GM12878 (cell line): ENCODE results near the gene SKIL. TPM values are rescaled to one million over a fixed set of nuclear protein-coding genes. Genes with fewer than 3 reads are reported as not detected.
A peak's percentile ranks its signal among the peaks of the same experiment; 100 is the strongest.
"Not testable (repeated sequence)": the region's sequence is repeated elsewhere in the genome, so short reads cannot be mapped to it uniquely, and the experiment has no call there.

Experiments used
- ATAC-seq: fragments of 200-7000 bp; cut with Tn5 transposase; 3 replicates; pipeline ENCODE4 v1.9.1; 2020; ENCODE audit warnings: mild to moderate bottlenecking, moderate library complexity
- BruUV-seq: library from RNA; stranded (reverse); fragments of 400-500 nt; replicated peaks from 2 replicates; lab custom pipeline; 2021; lab: Mats Ljungman, UMichigan
- CTCF ChIA-PET: fragments of 300-600 bp; sonication (Branson Sonifier 250); formaldehyde crosslinking; extraction: SDS; loops from one replicate; lab custom pipeline; 2021; ENCODE audit warnings: inconsistent platforms; lab: Yijun Ruan, JAX
- POLR2A ChIA-PET: fragments of 350-600 bp; formaldehyde crosslinking; extraction: SDS; loops from one replicate; lab custom pipeline; 2021; ENCODE audit warnings: inconsistent platforms; lab: Charles Lee
- RAD21 ChIA-PET: fragments of 300-600 bp; sonication (Branson Sonifier 250); formaldehyde crosslinking; loops from one replicate; lab custom pipeline; 2023; ENCODE audit warnings: antibody characterized with exemption; ENCODE audit not compliant: unreplicated experiment; lab: Charles Lee
- SMC1A ChIA-PET: fragments of 300-600 bp; sonication (Branson Sonifier 250); formaldehyde crosslinking; loops from one replicate; lab custom pipeline; 2023; ENCODE audit not compliant: unreplicated experiment, uncharacterized antibody; lab: Charles Lee
- DNase-seq: peaks from one replicate; pipeline ENCODE4 v3.0.0-alpha.2; 2011; ENCODE audit warnings: low read depth, low spot score
- FAIRE-seq: peaks from 3 replicates; lab custom pipeline; 2011; peaks lifted over from hg19 to GRCh38; lab: Jason Lieb, UNC
- H2AFZ ChIP-seq: 2 replicates; pipeline ENCODE4 v1.6.0; 2011; ENCODE audit warnings: low read depth, low read length, control low read depth; ENCODE audit not compliant: control insufficient read depth
- H3K27ac ChIP-seq: 2 replicates; pipeline ENCODE4 v1.5.1; 2011; ENCODE audit warnings: control low read depth; ENCODE audit not compliant: control insufficient read depth, insufficient read depth
- H3K27me3 ChIP-seq, 2 experiments: replicated peaks in 1 of 2; 2 replicates each; pipeline versions ENCODE4 v1.6.0 to v1.6.1; 2011; ENCODE audit warnings: low read length in 1 of 2; ENCODE audit not compliant: control insufficient read depth in 2 of 2, insufficient read depth in 2 of 2
- H3K36me3 ChIP-seq, 2 experiments: 2 replicates each; pipeline ENCODE4 v1.5.1; 2011; ENCODE audit warnings: low read length in 1 of 2; ENCODE audit not compliant: control insufficient read depth in 2 of 2, insufficient read depth in 2 of 2
- H3K4me1 ChIP-seq: 2 replicates; pipeline ENCODE4 v1.6.1; 2011; ENCODE audit warnings: mild to moderate bottlenecking, low read length, moderate library complexity, mixed read lengths; ENCODE audit not compliant: control insufficient read depth, insufficient read depth
- H3K4me2 ChIP-seq: 2 replicates; pipeline ENCODE4 v1.6.0; 2011; ENCODE audit warnings: control low read depth; ENCODE audit not compliant: control insufficient read depth, insufficient read depth
- H3K4me3 ChIP-seq: fragments of 200-600 bp; sonication (generic); 2 replicates; pipeline ENCODE4 v1.5.1; 2016
- H3K79me2 ChIP-seq: 2 replicates; pipeline ENCODE4 v1.6.0; 2011; ENCODE audit warnings: low read length; ENCODE audit not compliant: control insufficient read depth, insufficient read depth
- H3K9ac ChIP-seq: 2 replicates; pipeline ENCODE4 v1.8.0; 2011; ENCODE audit warnings: low read length, control low read depth, mixed read lengths; ENCODE audit not compliant: control insufficient read depth, insufficient read depth
- H3K9me3 ChIP-seq: replicated peaks from 3 replicates; pipeline ENCODE4 v1.5.1; 2011; ENCODE audit warnings: mild to moderate bottlenecking, low read length; ENCODE audit not compliant: control insufficient read depth, insufficient read depth
- H4K20me1 ChIP-seq: 2 replicates; pipeline ENCODE4 v1.6.0; 2011; ENCODE audit not compliant: control insufficient read depth, insufficient read depth
- CHD1 ChIP-seq: IDR thresholded peaks from 2 replicates; pipeline ENCODE4 v1.6.1; 2012; ENCODE audit warnings: low read depth, low read length, improper control_type of control experiment
- CREB1 ChIP-seq: IDR thresholded peaks from 2 replicates; pipeline ENCODE4 v1.6.1; 2012; ENCODE audit warnings: low read depth, mild to moderate bottlenecking, inconsistent platforms
- JUND ChIP-seq: IDR thresholded peaks from 2 replicates; pipeline ENCODE4 v1.6.1; 2012; ENCODE audit warnings: low read depth, mild to moderate bottlenecking, low read length, improper control_type of control experiment, moderate library complexity
- NFYB ChIP-seq: IDR thresholded peaks from 2 replicates; pipeline ENCODE4 v1.6.1; 2011; ENCODE audit warnings: low read depth, mild to moderate bottlenecking, low read length, improper control_type of control experiment, moderate library complexity; ENCODE audit not compliant: insufficient read depth
- PML ChIP-seq: IDR thresholded peaks from 2 replicates; pipeline ENCODE4 v1.6.1; 2012; ENCODE audit warnings: low read length, inconsistent platforms
- RUNX3 ChIP-seq: IDR thresholded peaks from 2 replicates; pipeline ENCODE4 v1.6.1; 2012; ENCODE audit warnings: low read length, inconsistent platforms
- SMARCA5 ChIP-seq: fragments of 450-650 bp; IDR thresholded peaks from 2 replicates; pipeline ENCODE4 v1.6.1; 2017; ENCODE audit warnings: mild to moderate bottlenecking
- SP1 ChIP-seq: IDR thresholded peaks from one replicate; pipeline ENCODE4 v1.6.1; 2011; ENCODE audit warnings: low read depth, low read length
- SREBF2 ChIP-seq: IDR thresholded peaks from 2 replicates; pipeline ENCODE4 v1.6.1; 2012; ENCODE audit warnings: mild to moderate bottlenecking, low read length
- STAT1 ChIP-seq: fragments of 450-650 bp; conservative IDR thresholded peaks from 2 replicates; pipeline ENCODE4 v1.6.1; 2014; ENCODE audit warnings: antibody characterized with exemption, mild to moderate bottlenecking
- ZBED1 ChIP-seq: IDR thresholded peaks from 2 replicates; pipeline ENCODE4 v1.6.1; 2016; ENCODE audit warnings: borderline replicate concordance
- WGBS: methylation state at CpG from one replicate; pipeline ENCODE4 v1.1.6; 2016; ENCODE audit warnings: low lambda C conversion rate; ENCODE audit not compliant: insufficient replicate concordance, insufficient coverage; ENCODE audit errors: missing lambda C conversion rate; 5-methylcytosine and 5-hydroxymethylcytosine counted together
- in situ Hi-C: fragments of 300-500 bp; cut with MboI; formaldehyde crosslinking; loops from 9 replicates; pipeline ENCODE4 v1.14.3; 2018; ENCODE audit warnings: mixed read lengths
- intact Hi-C: fragments of 100-400 bp; cut with micrococcal nuclease; formaldehyde crosslinking; loops from one replicate; pipeline ENCODE4 v1.14.2; 2022; ENCODE audit not compliant: unreplicated experiment
- polyA plus RNA-seq, 11 experiments: library from polyadenylated mRNA; depleted of rRNA in 4 of 11; unstranded in 6 of 11; stranded (reverse) in 5 of 11; fragments of >200 nt; fragmentation: Nextera tagmentation in 4 of 11; fragmentation: Illumina TruSeq in 1 of 11; extraction: Ambion mirVana in 4 of 11; extraction: Trizol in 1 of 11; gene quantifications; 1 replicate in 1 of 11; 2 replicates in 10 of 11; pipeline versions ENCODE4 v1.2.1 to v1.2.3, GENCODE V29; 2011 to 2016; ENCODE audit warnings: inconsistent platforms in 2 of 11, missing spikeins in 2 of 11, low read depth in 1 of 11
- total RNA-seq, 4 experiments: library from RNA; depleted of rRNA in 3 of 4; stranded (reverse); fragments of >200 nt in 3 of 4; fragmentation: Illumina TruSeq in 1 of 4; extraction: Trizol in 1 of 4; gene quantifications; 2 replicates each; pipeline versions ENCODE4 v1.2.1 to v1.2.3, GENCODE V29; 2013 to 2021
- TF ChIP-seq, protein P1 (sequence below): fragments of 450-650 bp; IDR thresholded peaks from 2 replicates; pipeline ENCODE4 v1.6.1; 2018; ENCODE audit warnings: mild to moderate bottlenecking, low read depth, moderate library complexity; ENCODE audit not compliant: partially characterized antibody
- TF ChIP-seq, protein P2 (sequence below): IDR thresholded peaks from 2 replicates; pipeline ENCODE4 v1.6.1; 2011; ENCODE audit warnings: low read depth, mild to moderate bottlenecking, low read length, moderate library complexity, borderline replicate concordance; ENCODE audit errors: extremely low read depth

The SKIL gene
- total and polyA plus RNA-seq, 10 of the 15 experiments (the other 5 are each of a cell fraction or from before 2014, with no cell fraction given), result 2.7 to 14.8 (median 6.7) TPM

DNA sequence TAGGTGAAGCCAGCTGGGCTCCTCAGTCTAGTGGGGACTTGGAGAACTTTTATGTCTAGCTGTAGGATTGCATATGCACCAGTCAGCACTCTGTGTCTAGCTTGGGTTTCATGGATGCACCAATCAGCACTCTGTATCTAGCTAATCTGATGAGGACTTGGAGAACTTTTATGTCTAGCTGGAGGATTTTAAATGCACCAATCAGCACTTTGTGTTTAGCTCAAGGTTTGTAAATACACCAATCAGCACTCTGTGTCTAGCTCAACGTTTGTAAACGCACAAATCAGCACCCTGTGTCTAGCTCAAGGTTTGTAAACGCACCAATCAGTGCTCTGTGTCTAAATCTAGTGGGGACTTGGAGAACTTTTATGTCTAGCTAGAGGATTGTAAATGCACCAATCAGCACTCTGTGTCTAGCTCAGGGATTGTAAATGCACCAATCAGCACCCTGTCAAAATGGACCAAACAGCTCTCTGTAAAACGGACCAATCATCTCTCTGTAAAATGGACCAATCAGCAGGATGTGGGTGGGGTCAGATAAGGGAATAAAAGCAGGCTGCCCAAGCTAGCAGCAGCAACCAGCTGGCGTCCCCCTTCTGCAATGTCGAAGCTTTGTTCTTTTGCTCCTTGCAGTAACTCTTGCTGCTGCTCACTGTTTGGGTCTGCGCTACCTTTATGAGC lies 29.5 kb upstream of the SKIL start:
- ATAC-seq, in situ Hi-C loops, H3K27ac ChIP-seq, H3K36me3 ChIP-seq, H3K4me3 ChIP-seq, H3K79me2 ChIP-seq, intact Hi-C loops, BruUV-seq, FAIRE-seq, H3K9ac ChIP-seq, H3K27me3 ChIP-seq, H3K9me3 ChIP-seq, H3K4me2 ChIP-seq, DNase-seq, H3K4me1 ChIP-seq, H4K20me1 ChIP-seq, H2AFZ ChIP-seq: not testable (repeated sequence)
- peak; percentile 57; the same call in 1 of the 2 replicates for TF ChIP-seq NFYB
- 61% methylated on average over 7 of the region's 7 CpGs for WGBS
- ChIA-PET SMC1A (interaction anchor here (0.9 to 2.8 kb wide), 9 partner anchors 11 to 83 kb away, joined by 3 to 11 read pairs (median 5); no protein-coding TSS in a partner anchor), CTCF (interaction anchor here (1.0 to 2.2 kb wide), 4 partner anchors 10 to 83 kb away, joined by 3 to 14 read pairs (median 4); partner anchors contain the start of gene SKIL), RAD21 (interaction anchor here (0.9 to 1.5 kb wide), 3 partner anchors 18 to 70 kb away, joined by 3 read pairs; no protein-coding TSS in a partner anchor), POLR2A (interaction anchor here (0.5 kb wide), 1 partner anchor 32 kb away, joined by 7 read pairs; no protein-coding TSS in a partner anchor)

DNA sequence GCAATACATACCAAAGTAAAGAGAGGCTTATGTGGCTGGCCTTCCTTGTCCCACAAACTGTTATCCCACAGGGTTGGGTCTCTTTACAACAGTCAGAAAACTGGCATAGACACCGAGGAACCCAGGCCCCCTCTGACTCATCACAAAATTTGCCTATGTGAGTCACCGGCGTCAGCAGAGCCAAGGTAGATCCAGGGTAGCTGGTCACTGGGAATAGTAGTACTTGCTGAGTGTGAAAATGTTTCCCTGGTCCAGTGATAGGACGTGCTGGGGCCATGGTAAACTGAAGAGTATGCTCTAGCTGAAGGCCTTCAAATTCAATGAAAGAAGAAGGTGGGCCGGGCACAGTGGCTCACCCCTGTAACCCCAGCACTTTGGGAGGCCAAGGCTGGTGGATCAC lies 27.1 kb upstream of the SKIL start:
- FAIRE-seq, result no peak
- POLR2A ChIA-PET, result no interaction called here
- intact Hi-C loops (no loop called here), in situ Hi-C loops (no loop called here)
- RAD21 ChIA-PET, result interaction anchor here (0.5 to 0.7 kb wide), 2 partner anchors 34 to 296 kb away, joined by 3 to 4 read pairs; no protein-coding TSS in a partner anchor
- Histone ChIP-seq H4K20me1 (no peaks in the 10 kb centered on the region), H3K4me2 (no peak overlapping the region), H3K27me3 (no peaks in the 10 kb centered on the region), H3K9me3 (peaks cover 3% of the 10 kb centered on the region; the same call in 2 of the 3 replicates), H3K27ac (no peak overlapping the region), H3K36me3 (no peaks in the 10 kb centered on the region), H3K9ac (no peak overlapping the region), H2AFZ (no peak overlapping the region), H3K4me3 (no peak overlapping the region), H3K79me2 (no peaks in the 10 kb centered on the region), H3K4me1 (0 out of 2 replicates have a peak, but pooled peaks cover 5% of the 10 kb centered on the region)
- WGBS, result 38% methylated on average over 5 of the region's 5 CpGs
- no peak for DNase-seq
- peak; percentile 44 for ATAC-seq
- BruUV-seq, result no TSS peak
- SMC1A ChIA-PET, result interaction anchor here (1.1 to 2.8 kb wide), 3 partner anchors 17 to 30 kb away, joined by 3 to 11 read pairs (median 5); no protein-coding TSS in a partner anchor
- CTCF ChIA-PET, result no interaction called here
- TF ChIP-seq SP1 (no peak), SMARCA5 (no peak), RUNX3 (no peak), ZBED1 (no peak), CREB1 (no peak), JUND (no peak), STAT1 (no peak), CHD1 (no peak), SREBF2 (no peak), PML (no peak)
- TF ChIP-seq, protein P1, sequence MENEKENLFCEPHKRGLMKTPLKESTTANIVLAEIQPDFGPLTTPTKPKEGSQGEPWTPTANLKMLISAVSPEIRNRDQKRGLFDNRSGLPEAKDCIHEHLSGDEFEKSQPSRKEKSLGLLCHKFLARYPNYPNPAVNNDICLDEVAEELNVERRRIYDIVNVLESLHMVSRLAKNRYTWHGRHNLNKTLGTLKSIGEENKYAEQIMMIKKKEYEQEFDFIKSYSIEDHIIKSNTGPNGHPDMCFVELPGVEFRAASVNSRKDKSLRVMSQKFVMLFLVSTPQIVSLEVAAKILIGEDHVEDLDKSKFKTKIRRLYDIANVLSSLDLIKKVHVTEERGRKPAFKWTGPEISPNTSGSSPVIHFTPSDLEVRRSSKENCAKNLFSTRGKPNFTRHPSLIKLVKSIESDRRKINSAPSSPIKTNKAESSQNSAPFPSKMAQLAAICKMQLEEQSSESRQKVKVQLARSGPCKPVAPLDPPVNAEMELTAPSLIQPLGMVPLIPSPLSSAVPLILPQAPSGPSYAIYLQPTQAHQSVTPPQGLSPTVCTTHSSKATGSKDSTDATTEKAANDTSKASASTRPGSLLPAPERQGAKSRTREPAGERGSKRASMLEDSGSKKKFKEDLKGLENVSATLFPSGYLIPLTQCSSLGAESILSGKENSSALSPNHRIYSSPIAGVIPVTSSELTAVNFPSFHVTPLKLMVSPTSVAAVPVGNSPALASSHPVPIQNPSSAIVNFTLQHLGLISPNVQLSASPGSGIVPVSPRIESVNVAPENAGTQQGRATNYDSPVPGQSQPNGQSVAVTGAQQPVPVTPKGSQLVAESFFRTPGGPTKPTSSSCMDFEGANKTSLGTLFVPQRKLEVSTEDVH, result no peak
- TF ChIP-seq, protein P2, sequence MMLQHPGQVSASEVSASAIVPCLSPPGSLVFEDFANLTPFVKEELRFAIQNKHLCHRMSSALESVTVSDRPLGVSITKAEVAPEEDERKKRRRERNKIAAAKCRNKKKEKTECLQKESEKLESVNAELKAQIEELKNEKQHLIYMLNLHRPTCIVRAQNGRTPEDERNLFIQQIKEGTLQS, result no peak
